Measurements from ENCODE around the gene GDF3.

GRCh38 chr12:7709969-7710675, 14.5 kb upstream of the GDF3 start:
- TF ChIP-seq POLR2A (IDR thresholded peaks at IDR 0.05) (no peak), CTCF (IDR thresholded peaks at IDR 0.05) (no peak)

Measured in uterus (tissue), 2 donors.